ENCODE data around the gene DMD.
A peak's percentile ranks its signal among the peaks of the same experiment; 100 is the strongest.

DMD gene

GRCh38 chrX:32877592-32877991 lies 333.8 kb downstream of the DMD start:
- DNase-seq (ENCODE audit: low read depth), result peak; percentile 95
- H3K4me3 ChIP-seq (ENCODE audit: low read length), result no peak overlapping the region
- no peak for TF ChIP-seq CTCF (IDR thresholded peaks at IDR 0.05; ENCODE audit: insufficient read depth, low read depth, low read length, missing control alignments)

- H3K4me3 ChIP-seq (ENCODE audit: low read length), result no peak overlapping the region
- no peak for TF ChIP-seq CTCF (IDR thresholded peaks at IDR 0.05; ENCODE audit: insufficient read depth, low read depth, low read length, missing control alignments)
- no peak for DNase-seq (ENCODE audit: low read depth)
These were observed 336.5 kb downstream of the DMD start for GRCh38 chrX:32874839-32875238.

GRCh38 chrX:32873786-32874185 lies 337.6 kb downstream of the DMD start:
- no peak overlapping the region for H3K4me3 ChIP-seq (ENCODE audit: low read length)
- DNase-seq (ENCODE audit: low read depth), result peak; percentile 59
- TF ChIP-seq CTCF (IDR thresholded peaks at IDR 0.05; ENCODE audit: insufficient read depth, low read depth, low read length, missing control alignments), result no peak

GRCh38 chrX:32871636-32872035 lies 339.7 kb downstream of the DMD start:
- DNase-seq (ENCODE audit: low read depth), result peak; percentile 76
- no peak overlapping the region for H3K4me3 ChIP-seq (ENCODE audit: low read length)

GRCh38 chrX:32868524-32868895 lies 342.8 kb downstream of the DMD start:
- no peak overlapping the region for H3K4me3 ChIP-seq (ENCODE audit: low read length)
- TF ChIP-seq CTCF (IDR thresholded peaks at IDR 0.05; ENCODE audit: insufficient read depth, low read depth, low read length, missing control alignments), result no peak
- DNase-seq (ENCODE audit: low read depth), result no peak

More at GRCh38 chrX:32871636-32872035, 339.7 kb downstream of the DMD start:
- TF ChIP-seq CTCF (IDR thresholded peaks at IDR 0.05; ENCODE audit: insufficient read depth, low read depth, low read length, missing control alignments), result no peak

- no peak overlapping the region for H3K4me3 ChIP-seq (ENCODE audit: low read length)
- no peak for DNase-seq (ENCODE audit: low read depth)
- no peak for TF ChIP-seq CTCF (IDR thresholded peaks at IDR 0.05; ENCODE audit: insufficient read depth, low read depth, low read length, missing control alignments)
These were observed 343.4 kb downstream of the DMD start for GRCh38 chrX:32867781-32868523.

GRCh38 chrX:32852203-32852602 lies 359.1 kb downstream of the DMD start:
- DNase-seq (ENCODE audit: low read depth), result peak; percentile 24
- H3K4me3 ChIP-seq (ENCODE audit: low read length), result no peak overlapping the region
- TF ChIP-seq CTCF (IDR thresholded peaks at IDR 0.05; ENCODE audit: insufficient read depth, low read depth, low read length, missing control alignments), result no peak
